Choroid plexus epithelial cell (primary cell): Measurements from ENCODE around the gene GRK4.

Source experiments
- DNase-seq: peaks from one replicate; pipeline ENCODE4 v3.0.0-alpha.2; 2010; ENCODE audit warnings: low read depth
- H3K4me3 ChIP-seq: 2 replicates; pipeline ENCODE4 v1.5.1; 2011; ENCODE audit warnings: low read depth, mild to moderate bottlenecking, control low read depth, low read length, moderate library complexity
- CTCF ChIP-seq: conservative IDR thresholded peaks from 2 replicates; pipeline ENCODE4 v1.5.1; 2011; ENCODE audit warnings: low read depth, mild to moderate bottlenecking, control low read depth, inconsistent platforms, low read length, moderate library complexity

GRK4 gene

GRCh38 chr4:2940267-2941137 lies 22.9 kb upstream of the GRK4 start:
- TF ChIP-seq CTCF = no peak
- DNase-seq = no peak
- H3K4me3 ChIP-seq = no peak overlapping the region

- TF ChIP-seq CTCF = no peak
- no peak overlapping the region for H3K4me3 ChIP-seq
- DNase-seq = no peak
Measured at GRCh38 chr4:2941138-2942036, 22.0 kb upstream of the GRK4 start.

- DNase-seq = no peak
- no peak for TF ChIP-seq CTCF
- H3K4me3 ChIP-seq = no peak overlapping the region
Measured at GRCh38 chr4:2942037-2942531, 21.3 kb upstream of the GRK4 start.

GRCh38 chr4:2942532-2943363 lies 20.6 kb upstream of the GRK4 start:
- H3K4me3 ChIP-seq = no peak overlapping the region
- no peak for DNase-seq
- TF ChIP-seq CTCF = no peak

GRCh38 chr4:2943364-2944090 lies 19.8 kb upstream of the GRK4 start:
- DNase-seq = no peak
- H3K4me3 ChIP-seq = no peak overlapping the region
- no peak for TF ChIP-seq CTCF

GRCh38 chr4:2944091-2944482 lies 19.3 kb upstream of the GRK4 start:
- H3K4me3 ChIP-seq = no peak overlapping the region
- no peak for TF ChIP-seq CTCF
- no peak for DNase-seq
